Measurements from ENCODE around the gene AGBL1. TPM values are rescaled to one million over a fixed set of nuclear protein-coding genes. Genes with fewer than 3 reads are reported as not detected.

The AGBL1 gene
- polyA plus RNA-seq, 1 experiment: not detected

- no peak for DNase-seq (ENCODE audit: low read depth, low spot score)
- Histone ChIP-seq H3K27ac (ENCODE audit: low read depth, low read length) (no peak overlapping the region), H3K4me3 (ENCODE audit: low read depth, low read length) (no peak overlapping the region), H3K9me3 (ENCODE audit: control insufficient read depth, insufficient read depth, low read length) (peaks cover 12% of the 10 kb centered on the region), H3K27me3 (ENCODE audit: control insufficient read depth, insufficient read depth, low read length) (no peaks in the 10 kb centered on the region)
- ChIA-PET CTCF (no interaction called here), POLR2A (no interaction called here)
- no peak for TF ChIP-seq CTCF (IDR thresholded peaks at IDR 0.05; ENCODE audit: low read depth, low read length)
These were observed 408.4 kb downstream of the AGBL1 start for GRCh38 chr15:86488046-86488445.

- POLR2A ChIA-PET: no interaction called here
- H3K9me3 ChIP-seq (ENCODE audit: control insufficient read depth, insufficient read depth, low read length): peaks cover 12% of the 10 kb centered on the region
- CTCF ChIA-PET: no interaction called here
- TF ChIP-seq CTCF (IDR thresholded peaks at IDR 0.05; ENCODE audit: low read depth, low read length): no peak
- no peak for DNase-seq (ENCODE audit: low read depth, low spot score)
- H3K27ac ChIP-seq (ENCODE audit: low read depth, low read length): no peak overlapping the region
- H3K4me3 ChIP-seq (ENCODE audit: low read depth, low read length): no peak overlapping the region
- H3K27me3 ChIP-seq (ENCODE audit: control insufficient read depth, insufficient read depth, low read length): no peaks in the 10 kb centered on the region
These were observed 410.3 kb downstream of the AGBL1 start for GRCh38 chr15:86489981-86490380.

- no peak for TF ChIP-seq CTCF (IDR thresholded peaks at IDR 0.05; ENCODE audit: low read depth, low read length)
- DNase-seq (ENCODE audit: low read depth, low spot score): no peak
- ChIA-PET CTCF (no interaction called here), POLR2A (no interaction called here)
- Histone ChIP-seq H3K27me3 (ENCODE audit: control insufficient read depth, insufficient read depth, low read length) (no peaks in the 10 kb centered on the region), H3K27ac (ENCODE audit: low read depth, low read length) (no peak overlapping the region), H3K4me3 (ENCODE audit: low read depth, low read length) (no peak overlapping the region), H3K9me3 (ENCODE audit: control insufficient read depth, insufficient read depth, low read length) (peaks cover 12% of the 10 kb centered on the region)
These were observed 411.4 kb downstream of the AGBL1 start for GRCh38 chr15:86491118-86491517.

GRCh38 chr15:86493884-86494283 lies 414.2 kb downstream of the AGBL1 start:
- no peak overlapping the region for H3K27ac ChIP-seq (ENCODE audit: low read depth, low read length)
- no peak for TF ChIP-seq CTCF (IDR thresholded peaks at IDR 0.05; ENCODE audit: low read depth, low read length)

GRCh38 chr15:86494475-86494874 lies 414.8 kb downstream of the AGBL1 start:
- no peak overlapping the region for H3K27ac ChIP-seq (ENCODE audit: low read depth, low read length)
- CTCF ChIA-PET: no interaction called here
- no peaks in the 10 kb centered on the region for H3K27me3 ChIP-seq (ENCODE audit: control insufficient read depth, insufficient read depth, low read length)
- no peaks in the 10 kb centered on the region; the same call in 1 of the 2 replicates for H3K9me3 ChIP-seq (ENCODE audit: control insufficient read depth, insufficient read depth, low read length)
- H3K4me3 ChIP-seq (ENCODE audit: low read depth, low read length): no peak overlapping the region
- TF ChIP-seq CTCF (IDR thresholded peaks at IDR 0.05; ENCODE audit: low read depth, low read length): no peak
- POLR2A ChIA-PET: no interaction called here
- no peak for DNase-seq (ENCODE audit: low read depth, low spot score)

More at GRCh38 chr15:86493884-86494283, 414.2 kb downstream of the AGBL1 start:
- Histone ChIP-seq H3K27me3 (ENCODE audit: control insufficient read depth, insufficient read depth, low read length) (no peaks in the 10 kb centered on the region), H3K4me3 (ENCODE audit: low read depth, low read length) (no peak overlapping the region), H3K9me3 (ENCODE audit: control insufficient read depth, insufficient read depth, low read length) (no peaks in the 10 kb centered on the region; the same call in 1 of the 2 replicates)
- POLR2A ChIA-PET: no interaction called here
- no peak for DNase-seq (ENCODE audit: low read depth, low spot score)
- CTCF ChIA-PET: no interaction called here
